K562 (cell line): ENCODE measurements around the gene KCNAB1. TPM values are rescaled to one million over a fixed set of nuclear protein-coding genes. Genes with fewer than 3 reads are reported as not detected.

Experiments used
- CBFA2T2 ChIP-seq: fragments of 450-650 bp; conservative IDR thresholded peaks from 2 replicates; pipeline ENCODE4 v1.6.1; 2017; ENCODE audit warnings: mild to moderate bottlenecking
- CC2D1A ChIP-seq: fragments of 450-650 bp; IDR thresholded peaks from 2 replicates; pipeline ENCODE4 v1.6.1; 2017; ENCODE audit warnings: mild to moderate bottlenecking
- CHAMP1 ChIP-seq: fragments of 450-650 bp; IDR thresholded peaks from 2 replicates; pipeline ENCODE4 v1.6.1; 2016; ENCODE audit warnings: mild to moderate bottlenecking
- EHMT2 ChIP-seq: fragments of 450-650 bp; IDR thresholded peaks from 2 replicates; pipeline ENCODE4 v1.6.1; 2018; ENCODE audit warnings: antibody characterized with exemption
- HNRNPH1 ChIP-seq: fragments of 200-400 bp; formaldehyde crosslinking; optimal IDR thresholded peaks from 2 replicates; pipeline ENCODE3; 2017; ENCODE audit warnings: low read depth, mild to moderate bottlenecking, low read length, moderate library complexity
- HNRNPK ChIP-seq: fragments of 200-400 bp; formaldehyde crosslinking; IDR thresholded peaks from one replicate; pipeline ENCODE4 v1.6.1; 2018; ENCODE audit warnings: mild to moderate bottlenecking, low read depth, low read length; ENCODE audit not compliant: poor library complexity, severe bottlenecking
- IFI16 ChIP-seq: fragments of 250-450 bp; sonication (Bioruptor Pico); IDR thresholded peaks from 2 replicates; pipeline ENCODE4 v2.1.2; 2022; ENCODE audit warnings: mild to moderate bottlenecking, inconsistent platforms
- JUNB ChIP-seq: fragments of 450-650 bp; formaldehyde crosslinking; conservative IDR thresholded peaks from 2 replicates; pipeline ENCODE4 v1.4.0; 2020; ENCODE audit warnings: mild to moderate bottlenecking
- KDM1A ChIP-seq, 2 experiments: fragments of 450-650 bp; IDR thresholded peaks; 2 replicates each; pipeline ENCODE4 v1.6.1; 2016; ENCODE audit warnings: mild to moderate bottlenecking in 2 of 2
- MEF2A ChIP-seq: IDR thresholded peaks from 2 replicates; pipeline ENCODE4 v1.6.1; 2011; ENCODE audit warnings: low read depth, mild to moderate bottlenecking, low read length, moderate library complexity; ENCODE audit not compliant: control insufficient read depth
- MITF ChIP-seq: IDR thresholded peaks from 2 replicates; pipeline ENCODE4 v1.6.1; 2014; ENCODE audit warnings: antibody characterized with exemption
- NR4A1 ChIP-seq, 2 experiments: fragments of 250-450 bp in 1 of 2; fragments of 450-650 bp in 1 of 2; sonication (Bioruptor Pico) in 1 of 2; IDR thresholded peaks; 2 replicates each; pipeline versions ENCODE4 v1.4.0 to v1.6.1; 2016 to 2020; ENCODE audit warnings: mild to moderate bottlenecking in 2 of 2, missing compliant biosample characterization in 1 of 2, missing genetic modification characterization in 1 of 2, moderate library complexity in 1 of 2
- POLR3A ChIP-seq: IDR thresholded peaks from 2 replicates; pipeline ENCODE4 v1.6.1; 2011; ENCODE audit warnings: borderline replicate concordance, mild to moderate bottlenecking, moderate library complexity; ENCODE audit not compliant: insufficient read length, insufficient read depth; ENCODE audit errors: extremely low read depth
- SMARCA4 ChIP-seq: fragments of 450-650 bp; IDR thresholded peaks from 2 replicates; pipeline ENCODE4 v1.6.1; 2016
- SMARCC2 ChIP-seq: fragments of 450-650 bp; IDR thresholded peaks from 2 replicates; pipeline ENCODE4 v1.6.1; 2017; ENCODE audit warnings: antibody characterized with exemption, moderate library complexity, mild to moderate bottlenecking, low read depth
- TCFL5 ChIP-seq: fragments of 250-450 bp; sonication (Bioruptor Pico); conservative IDR thresholded peaks from 2 replicates; pipeline ENCODE4 v1.6.1; 2021; ENCODE audit warnings: mild to moderate bottlenecking, moderate library complexity, matching md5 sums
- U2AF2 ChIP-seq: fragments of 200-400 bp; formaldehyde crosslinking; optimal IDR thresholded peaks from 2 replicates; pipeline ENCODE3; 2017; ENCODE audit warnings: low read depth, mild to moderate bottlenecking, low read length
- ZNF24 ChIP-seq: fragments of 450-650 bp; IDR thresholded peaks from 2 replicates; pipeline ENCODE4 v1.6.1; 2016
- ZNF589 ChIP-seq: fragments of 200-800 bp; sonication (Bioruptor generic); IDR thresholded peaks from 2 replicates; pipeline ENCODE4 v1.6.1; 2016; ENCODE audit warnings: low read depth, missing genetic modification characterization, missing compliant biosample characterization
- ZNF79 ChIP-seq: fragments of 250-450 bp; sonication (Bioruptor Pico); IDR thresholded peaks from 2 replicates; pipeline ENCODE4 v1.4.0; 2020; ENCODE audit warnings: low read depth, mild to moderate bottlenecking, moderate library complexity
- polyA plus RNA-seq, 8 experiments: library from polyadenylated mRNA; depleted of rRNA in 4 of 8; stranded (reverse) in 5 of 8; unstranded in 3 of 8; fragments of >200 nt; fragmentation: Nextera tagmentation in 2 of 8; fragmentation: Illumina TruSeq in 1 of 8; extraction: Ambion mirVana in 2 of 8; extraction: Trizol in 1 of 8; gene quantifications; 2 replicates each; pipeline versions ENCODE4 v1.2.1 to v1.2.3, GENCODE V29; 2011 to 2014; ENCODE audit warnings: inconsistent platforms in 1 of 8, missing spikeins in 1 of 8
- total RNA-seq, 7 experiments: library from RNA; depleted of rRNA in 6 of 7; stranded (reverse); fragments of >200 nt in 6 of 7; fragmentation: Illumina TruSeq in 2 of 7; extraction: Trizol in 2 of 7; gene quantifications; 2 replicates each; pipeline versions ENCODE4 v1.2.1 to v1.2.3, GENCODE V29; 2011 to 2021; ENCODE audit warnings: low replicate concordance in 1 of 7

The KCNAB1 gene
- total and polyA plus RNA-seq, 9 of the 15 experiments (the other 6 are each of a cell fraction or from before 2014, with no cell fraction given), result 0.14 to 1.2 (median 0.51) TPM

GRCh38 chr3:156558389-156558788 is 438.0 kb downstream of the KCNAB1 start (continued):
- TF ChIP-seq TCFL5 (no peak), CBFA2T2 (peak; percentile 40; the same call in 1 of the 2 replicates), MITF (no peak), ZNF589 (CRISPR knock-in tag) (no peak), U2AF2 (no peak), IFI16 (no peak), CC2D1A (0 out of 2 replicates have a peak, but pooled peaks have one; percentile 38), ZNF24 (0 out of 2 replicates have a peak, but pooled peaks have one; percentile 10), EHMT2 (peak; percentile 56; the same call in 1 of the 2 replicates), SMARCC2 (peak; percentile 49; the same call in 1 of the 2 replicates), KDM1A (IDR thresholded peaks at IDR 0.05) (peak in 1 of 2 experiments; percentile 32; a peak in 1 of 4 replicates), CHAMP1 (peak; percentile 32; the same call in 1 of the 2 replicates), MEF2A (peak; percentile 85), HNRNPK (no peak), POLR3A (no peak), HNRNPH1 (no peak), NR4A1 (CRISPR knock-in tag; IDR thresholded peaks at IDR 0.05) (no peak), NR4A1 (tag; IDR thresholded peaks at IDR 0.05) (no peak), JUNB (no peak), SMARCA4 (peak; percentile 66), ZNF79 (CRISPR knock-in tag) (no peak)
